Left lung (tissue), 10 donors: ENCODE results near the gene MRPS27. TPM values are rescaled to one million over a fixed set of nuclear protein-coding genes. Genes with fewer than 3 reads are reported as not detected.
A peak's percentile ranks its signal among the peaks of the same experiment; 100 is the strongest.

Source experiments
- ATAC-seq: fragments of 200-7000 bp; cut with Tn5 transposase; one replicate; pipeline ENCODE4 v1.9.1; 2020; ENCODE audit warnings: moderate library complexity
- DNase-seq, 4 donors: peaks; one replicate each; pipeline ENCODE4 v3.0.0-alpha.2; 2013 to 2020
- H3K27ac ChIP-seq, 2 donors: fragments of 200-600 bp; sonication (generic) in 1 of 2; one replicate each; pipeline versions ENCODE4 v1.5.0 to v1.8.0; 2020 to 2021
- H3K27me3 ChIP-seq, 2 donors: fragments of 200-600 bp; sonication (generic) in 1 of 2; one replicate each; pipeline versions ENCODE4 v1.5.0 to v1.8.0; 2020 to 2021
- H3K36me3 ChIP-seq, 2 donors: fragments of 200-600 bp; sonication (generic) in 1 of 2; one replicate each; pipeline versions ENCODE4 v1.5.0 to v1.8.0; 2020 to 2021
- H3K4me1 ChIP-seq, 2 donors: fragments of 200-600 bp; one replicate each; pipeline ENCODE4 v1.8.0; 2021
- H3K4me3 ChIP-seq, 2 donors: fragments of 200-600 bp; sonication (generic) in 1 of 2; one replicate each; pipeline versions ENCODE4 v1.5.0 to v1.8.0; 2020 to 2021; ENCODE audit warnings: mild to moderate bottlenecking in 1 of 2
- H3K9me3 ChIP-seq, 2 donors: fragments of 200-600 bp; sonication (generic) in 1 of 2; one replicate each; pipeline versions ENCODE4 v1.5.0 to v1.8.0; 2020 to 2021
- CTCF ChIP-seq, 2 donors: fragments of 200-600 bp; sonication (generic) in 1 of 2; IDR thresholded peaks; one replicate each; pipeline versions ENCODE4 v1.5.0 to v1.8.0; 2021; ENCODE audit warnings: antibody characterized with exemption in 2 of 2
- intact Hi-C, 2 donors: fragments of 100-400 bp; cut with DNase I; formaldehyde crosslinking; loops; one replicate each; pipeline versions ENCODE4 v1.11.2 to v1.14.2; 2022
- polyA plus RNA-seq, 6 donors: library from polyadenylated mRNA; unstranded; fragments of 120-200 nt; gene quantifications; one replicate each; pipeline ENCODE4 v1.2.1, GENCODE V29; 2013; ENCODE audit not compliant: insufficient read length in 6 of 6
- total RNA-seq, 2 donors: library from RNA; stranded (reverse); fragmentation: NEBNext Ultra II Directional; extraction: Animal tissue kit (Norgen Biotek cat#: 25700); gene quantifications; one replicate each; pipeline ENCODE4 v1.2.1, GENCODE V29; 2021
- donor health status: DM: no; HTN: yes; CAD: no.
- donor health status: DM: no; HTN: no; CAD: no.

MRPS27 gene
- total and polyA plus RNA-seq, 8 donors, result 44.1 to 79.8 (median 65.4) TPM

- DNase-seq (no peak), ATAC-seq (no peak)
- no peak for TF ChIP-seq CTCF (IDR thresholded peaks at IDR 0.05)
- intact Hi-C loops, result no loop called here
- Histone ChIP-seq H3K27me3 (no peaks in the 10 kb centered on the region), H3K9me3 (no peaks in the 10 kb centered on the region), H3K4me3 (no peak overlapping the region), H3K4me1 (no peaks in the 10 kb centered on the region), H3K36me3 (no peaks in the 10 kb centered on the region), H3K27ac (no peak overlapping the region)
Measured at GRCh38 chr5:72203251-72203845, 116.7 kb downstream of the MRPS27 start.

GRCh38 chr5:72202331-72202825 is 117.7 kb downstream of the MRPS27 start:
- DNase-seq (no peak), ATAC-seq (no peak)
- H3K9me3 ChIP-seq, result no peaks in the 10 kb centered on the region
- no peaks in the 10 kb centered on the region for H3K36me3 ChIP-seq
- H3K4me1 ChIP-seq, result no peaks in the 10 kb centered on the region
- intact Hi-C loops, result no loop called here
- no peak for TF ChIP-seq CTCF (IDR thresholded peaks at IDR 0.05)
- H3K27ac ChIP-seq, result no peak overlapping the region
- no peak overlapping the region for H3K4me3 ChIP-seq
- no peaks in the 10 kb centered on the region for H3K27me3 ChIP-seq

- H3K27ac ChIP-seq, result no peak overlapping the region
- H3K4me3 ChIP-seq, result no peak overlapping the region
- DNase-seq (peak in 1 of 4 donors; percentile 66), ATAC-seq (no peak)
- no peaks in the 10 kb centered on the region for H3K9me3 ChIP-seq
- H3K36me3 ChIP-seq, result no peaks in the 10 kb centered on the region
- no peaks in the 10 kb centered on the region for H3K27me3 ChIP-seq
- TF ChIP-seq CTCF (IDR thresholded peaks at IDR 0.05), result no peak
- H3K4me1 ChIP-seq, result no peaks in the 10 kb centered on the region
- intact Hi-C loops, result no loop called here
Measured at GRCh38 chr5:72199681-72200080, 120.4 kb downstream of the MRPS27 start.

DNA sequence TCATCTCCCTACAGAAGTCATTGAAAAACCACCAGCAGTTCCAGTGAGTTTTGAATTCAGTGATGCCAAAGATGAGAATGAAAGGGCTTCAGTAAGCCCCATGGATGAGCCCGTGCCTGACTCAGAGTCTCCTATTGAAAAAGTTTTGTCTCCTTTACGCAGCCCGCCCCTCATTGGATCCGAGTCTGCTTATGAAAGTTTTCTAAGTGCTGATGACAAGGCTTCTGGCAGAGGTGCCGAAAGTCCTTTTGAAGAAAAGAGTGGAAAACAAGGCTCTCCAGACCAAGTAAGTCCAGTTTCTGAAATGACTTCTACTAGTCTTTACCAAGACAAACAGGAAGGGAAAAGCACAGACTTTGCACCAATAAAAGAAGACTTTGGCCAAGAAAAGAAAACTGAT is 122.6 kb downstream of the MRPS27 start:
- Histone ChIP-seq H3K36me3 (no peaks in the 10 kb centered on the region), H3K27ac (no peak overlapping the region), H3K4me1 (no peaks in the 10 kb centered on the region), H3K27me3 (no peaks in the 10 kb centered on the region), H3K9me3 (no peaks in the 10 kb centered on the region), H3K4me3 (no peak overlapping the region)
- no peak for DNase-seq
- intact Hi-C loops, result no loop called here
- ATAC-seq, result no peak
- TF ChIP-seq CTCF (IDR thresholded peaks at IDR 0.05), result no peak

GRCh38 chr5:72195581-72195980 is 124.5 kb downstream of the MRPS27 start:
- no peaks in the 10 kb centered on the region for H3K36me3 ChIP-seq

More at GRCh38 chr5:72195581-72195980, 124.5 kb downstream of the MRPS27 start:
- TF ChIP-seq CTCF (IDR thresholded peaks at IDR 0.05), result no peak
- Histone ChIP-seq H3K4me1 (no peaks in the 10 kb centered on the region), H3K4me3 (no peak overlapping the region), H3K9me3 (no peaks in the 10 kb centered on the region), H3K27ac (no peak overlapping the region), H3K27me3 (peaks cover 0 to 11% of the 10 kb centered on the region in 2 donors)
- intact Hi-C loops, result no loop called here
- DNase-seq, result no peak
- no peak for ATAC-seq
